LNCaP clone FGC (cell line): Measurements from ENCODE around the gene SRPK2.

ENCODE experiments used
- DNase-seq: peaks from one replicate; pipeline ENCODE4 v3.0.0-alpha.2; 2011; ENCODE audit warnings: low read depth
- H3K4me3 ChIP-seq: 2 replicates; pipeline ENCODE4 v1.5.1; 2011; ENCODE audit warnings: mild to moderate bottlenecking, low read depth, low read length, control low read depth
- TF ChIP-seq, protein P1 (sequence below): IDR thresholded peaks from 2 replicates; pipeline ENCODE4 v1.5.1; 2012; ENCODE audit warnings: mild to moderate bottlenecking; ENCODE audit not compliant: control insufficient read depth, insufficient read depth; ENCODE audit errors: extremely low read depth

The SRPK2 gene

DNA sequence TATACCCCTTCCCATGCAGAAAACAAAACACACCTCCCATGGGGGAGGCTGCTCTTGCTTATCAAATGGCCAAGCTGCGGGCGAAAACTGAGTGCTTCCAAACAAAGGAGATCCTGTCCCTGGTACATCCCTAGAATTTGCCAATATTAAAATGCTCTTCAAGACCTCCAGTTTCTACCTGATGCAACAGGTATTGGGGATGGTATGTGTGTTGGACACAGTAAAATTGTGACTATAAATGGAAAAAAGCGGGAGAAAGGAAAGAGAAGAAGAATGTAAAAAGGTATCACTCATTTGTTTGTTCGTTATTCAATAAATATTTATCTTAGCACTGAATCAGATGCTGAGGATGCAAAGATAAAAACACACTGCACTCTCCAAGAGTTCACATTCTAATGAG lies 250.8 kb downstream of the SRPK2 start:
- H3K4me3 ChIP-seq = no peak overlapping the region
- no peak for DNase-seq
- TF ChIP-seq, protein P1, sequence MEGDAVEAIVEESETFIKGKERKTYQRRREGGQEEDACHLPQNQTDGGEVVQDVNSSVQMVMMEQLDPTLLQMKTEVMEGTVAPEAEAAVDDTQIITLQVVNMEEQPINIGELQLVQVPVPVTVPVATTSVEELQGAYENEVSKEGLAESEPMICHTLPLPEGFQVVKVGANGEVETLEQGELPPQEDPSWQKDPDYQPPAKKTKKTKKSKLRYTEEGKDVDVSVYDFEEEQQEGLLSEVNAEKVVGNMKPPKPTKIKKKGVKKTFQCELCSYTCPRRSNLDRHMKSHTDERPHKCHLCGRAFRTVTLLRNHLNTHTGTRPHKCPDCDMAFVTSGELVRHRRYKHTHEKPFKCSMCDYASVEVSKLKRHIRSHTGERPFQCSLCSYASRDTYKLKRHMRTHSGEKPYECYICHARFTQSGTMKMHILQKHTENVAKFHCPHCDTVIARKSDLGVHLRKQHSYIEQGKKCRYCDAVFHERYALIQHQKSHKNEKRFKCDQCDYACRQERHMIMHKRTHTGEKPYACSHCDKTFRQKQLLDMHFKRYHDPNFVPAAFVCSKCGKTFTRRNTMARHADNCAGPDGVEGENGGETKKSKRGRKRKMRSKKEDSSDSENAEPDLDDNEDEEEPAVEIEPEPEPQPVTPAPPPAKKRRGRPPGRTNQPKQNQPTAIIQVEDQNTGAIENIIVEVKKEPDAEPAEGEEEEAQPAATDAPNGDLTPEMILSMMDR = no peak

DNA sequence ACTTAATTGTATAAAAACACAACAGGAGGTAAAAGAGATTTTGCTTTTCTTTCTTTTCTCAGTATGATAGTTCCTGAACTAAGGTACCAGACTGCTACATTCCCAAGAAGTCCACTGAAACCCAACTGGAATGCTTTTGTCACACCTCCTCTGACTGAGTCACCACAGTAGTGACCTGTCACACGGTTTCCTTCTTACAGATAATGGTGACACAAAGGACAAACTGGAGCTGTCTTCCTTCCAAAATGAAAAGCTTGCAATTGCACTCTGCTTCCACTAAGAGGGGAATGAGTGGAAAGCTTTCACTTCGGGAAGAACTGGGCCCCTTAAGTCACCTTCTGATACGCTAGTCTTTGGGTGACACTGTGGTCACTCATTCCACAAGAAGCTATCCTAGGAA lies 252.5 kb downstream of the SRPK2 start:
- H3K4me3 ChIP-seq = no peak overlapping the region
- DNase-seq = no peak
- TF ChIP-seq, protein P1 = no peak

DNA sequence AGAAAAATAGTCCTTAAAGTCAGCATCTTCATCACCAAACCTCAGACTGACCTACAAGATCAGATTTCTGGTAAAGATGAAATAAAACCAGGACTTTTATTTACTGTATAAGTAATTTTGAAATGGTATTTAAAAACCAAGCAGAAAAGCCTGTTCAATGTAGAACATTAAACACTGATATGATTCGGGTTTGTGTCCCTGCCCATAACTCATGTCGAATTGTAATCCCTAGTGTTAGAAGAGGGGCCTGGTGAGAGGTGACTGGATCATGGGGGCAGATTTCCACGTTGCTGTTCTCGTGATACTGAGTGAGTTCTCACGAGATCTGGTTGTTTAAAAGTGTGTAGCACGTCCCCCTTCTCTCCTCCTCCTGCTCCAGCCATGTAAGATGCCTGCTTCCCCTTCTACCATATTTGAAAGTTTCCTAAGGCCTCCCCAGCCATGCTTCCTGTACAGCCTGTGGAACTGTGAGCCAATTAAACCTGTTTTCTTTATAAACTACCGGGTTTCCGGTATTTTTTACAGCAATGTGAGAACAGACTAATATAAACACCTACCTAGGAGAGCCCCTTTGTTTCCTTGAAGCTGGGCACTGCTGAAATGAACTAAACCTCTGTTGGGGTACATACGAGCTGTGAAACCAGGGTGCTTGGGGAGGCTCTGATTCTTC lies 254.6 kb downstream of the SRPK2 start:
- TF ChIP-seq, protein P1 = no peak
- DNase-seq = no peak
- H3K4me3 ChIP-seq = no peak overlapping the region

DNA sequence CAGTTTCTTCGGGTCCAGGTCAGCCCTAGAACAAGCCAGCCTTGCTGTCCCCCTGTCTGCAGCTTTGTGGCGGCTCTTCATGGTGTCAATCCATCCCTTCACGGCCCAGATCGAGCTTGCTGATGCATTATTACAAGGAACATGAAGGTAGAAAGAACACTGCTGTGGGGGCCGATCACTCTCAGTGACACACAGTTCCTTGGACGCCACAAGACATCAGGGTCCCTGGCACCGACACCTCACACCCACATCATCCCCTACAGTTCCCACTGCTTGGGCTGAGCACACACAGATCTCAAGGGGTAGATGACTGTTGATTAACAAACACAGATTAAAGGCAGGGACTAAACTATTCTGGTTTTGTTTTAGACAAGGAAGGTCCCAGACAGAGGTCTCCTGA lies 255.4 kb downstream of the SRPK2 start:
- no peak for DNase-seq
- TF ChIP-seq, protein P1 = no peak
- no peak overlapping the region for H3K4me3 ChIP-seq

DNA sequence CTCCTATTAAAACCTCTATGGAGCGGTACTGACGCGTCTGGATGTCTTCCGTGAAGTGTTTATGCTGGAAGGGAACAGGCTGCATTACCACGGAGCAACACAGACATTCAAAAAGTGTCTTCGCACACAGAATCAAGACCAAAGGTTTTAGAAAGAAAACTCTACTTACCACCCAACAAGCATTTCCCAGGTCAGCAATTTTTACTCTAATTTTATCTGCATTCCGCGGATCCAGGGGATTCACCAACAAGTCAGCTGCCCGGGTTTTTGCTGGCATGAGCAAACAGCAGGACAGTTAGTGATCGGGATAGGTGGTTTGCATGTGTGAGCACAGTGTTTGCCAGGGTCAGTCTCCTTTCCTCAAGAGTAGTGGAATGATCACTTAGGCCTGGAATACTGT lies 255.9 kb downstream of the SRPK2 start:
- H3K4me3 ChIP-seq = no peak overlapping the region
- DNase-seq = no peak
- TF ChIP-seq, protein P1 = no peak

DNA sequence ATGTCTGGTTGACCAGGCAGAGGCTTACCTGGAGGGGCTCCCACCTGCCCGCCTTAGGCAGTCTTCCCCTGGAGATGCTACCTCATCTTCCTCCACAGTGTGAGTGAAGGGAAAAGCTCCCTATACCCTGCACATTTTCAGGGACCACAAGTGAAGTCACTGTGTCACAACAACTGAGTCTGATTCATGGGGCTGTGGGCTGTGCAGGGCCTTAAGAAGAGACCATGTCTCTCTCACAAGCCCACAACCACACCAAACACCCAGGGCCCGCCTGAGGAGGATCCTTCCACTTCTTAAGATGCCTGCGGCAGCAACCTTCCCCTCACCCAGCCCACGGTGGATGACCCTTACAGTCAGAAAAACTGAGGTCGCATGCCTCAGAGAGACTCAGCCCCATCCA lies 256.4 kb downstream of the SRPK2 start:
- TF ChIP-seq, protein P1 = no peak
- H3K4me3 ChIP-seq = no peak overlapping the region
- no peak for DNase-seq

DNA sequence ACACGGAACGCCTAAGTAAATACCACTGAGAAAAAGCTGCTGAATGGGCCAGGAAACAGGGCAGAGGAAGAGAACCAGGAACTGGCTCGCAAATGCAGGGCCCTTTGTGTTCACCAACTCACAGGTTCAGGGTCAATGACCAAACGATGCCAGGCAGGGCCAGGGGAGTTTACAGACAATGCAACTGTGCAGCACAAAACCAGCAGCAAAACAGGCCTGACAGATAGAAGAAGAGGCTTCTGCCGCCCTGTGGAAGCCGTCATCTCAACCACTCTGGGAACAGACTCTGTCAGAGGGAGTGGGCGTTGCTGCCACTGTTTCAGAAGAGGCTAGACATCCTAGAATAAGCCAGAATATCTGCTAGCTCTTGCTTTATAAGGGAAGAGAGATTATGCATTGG lies 256.8 kb downstream of the SRPK2 start:
- TF ChIP-seq, protein P1 = no peak
- no peak overlapping the region for H3K4me3 ChIP-seq
- no peak for DNase-seq
